ENCODE data around the gene PHOX2A.
"Not testable (repeated sequence)": the region's sequence is repeated elsewhere in the genome, so short reads cannot be mapped to it uniquely, and the experiment has no call there.

The PHOX2A gene

DNA sequence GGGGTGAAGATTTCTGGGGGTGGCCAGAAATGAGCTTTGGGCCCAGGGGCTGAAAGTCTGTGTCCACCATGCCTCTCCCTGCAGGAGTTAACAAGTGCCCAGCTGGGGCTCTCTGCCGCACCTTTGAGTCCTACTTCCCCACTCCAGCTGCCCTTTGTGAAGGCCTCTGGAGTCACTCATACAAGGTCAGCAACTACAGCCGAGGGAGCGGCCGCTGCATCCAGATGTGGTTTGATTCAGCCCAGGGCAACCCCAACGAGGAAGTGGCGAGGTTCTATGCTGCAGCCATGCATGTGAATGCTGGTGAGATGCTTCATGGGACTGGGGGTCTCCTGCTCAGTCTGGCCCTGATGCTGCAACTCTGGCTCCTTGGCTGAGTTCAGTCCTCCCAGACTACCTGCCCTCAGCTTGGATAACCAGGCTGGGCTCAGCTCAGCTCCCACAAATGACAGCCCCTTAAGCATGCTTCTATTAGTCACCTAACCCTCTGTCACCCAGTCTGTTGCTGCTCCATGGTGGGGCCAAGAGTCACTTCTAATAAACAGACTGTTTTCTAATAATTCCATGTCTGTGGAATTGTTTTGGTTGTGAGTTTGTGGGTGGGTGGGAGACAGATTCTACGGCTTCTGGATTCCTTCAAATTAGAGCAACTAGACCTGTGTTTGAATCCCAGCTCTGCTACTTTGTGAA is 22.4 kb downstream of the PHOX2A start:
- no peak for DNase-seq

DNA sequence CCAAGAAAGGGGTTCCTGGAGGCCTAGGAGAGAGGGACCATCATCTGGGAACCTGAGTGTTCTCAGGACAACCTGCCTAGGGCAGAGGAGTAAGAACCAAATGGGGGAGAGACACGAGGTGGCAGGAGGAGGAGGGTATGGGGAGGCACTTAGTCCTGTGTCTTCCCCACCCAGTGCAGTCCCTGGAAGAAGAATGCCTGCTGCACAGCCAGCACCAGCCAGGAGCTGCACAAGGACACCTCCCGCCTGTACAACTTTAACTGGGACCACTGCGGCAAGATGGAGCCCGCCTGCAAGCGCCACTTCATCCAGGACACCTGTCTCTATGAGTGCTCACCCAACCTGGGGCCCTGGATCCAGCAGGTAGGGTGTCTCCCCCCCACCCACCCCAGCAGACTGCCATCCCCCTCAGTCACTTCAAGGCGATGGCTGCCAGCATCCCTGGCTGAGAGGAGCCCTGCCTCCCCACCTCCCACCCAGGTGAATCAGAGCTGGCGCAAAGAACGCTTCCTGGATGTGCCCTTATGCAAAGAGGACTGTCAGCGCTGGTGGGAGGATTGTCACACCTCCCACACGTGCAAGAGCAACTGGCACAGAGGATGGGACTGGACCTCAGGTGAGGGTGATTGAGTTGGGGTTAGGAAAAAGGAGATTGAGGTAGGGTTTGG is 23.1 kb downstream of the PHOX2A start:
- DNase-seq, result no peak

DNA sequence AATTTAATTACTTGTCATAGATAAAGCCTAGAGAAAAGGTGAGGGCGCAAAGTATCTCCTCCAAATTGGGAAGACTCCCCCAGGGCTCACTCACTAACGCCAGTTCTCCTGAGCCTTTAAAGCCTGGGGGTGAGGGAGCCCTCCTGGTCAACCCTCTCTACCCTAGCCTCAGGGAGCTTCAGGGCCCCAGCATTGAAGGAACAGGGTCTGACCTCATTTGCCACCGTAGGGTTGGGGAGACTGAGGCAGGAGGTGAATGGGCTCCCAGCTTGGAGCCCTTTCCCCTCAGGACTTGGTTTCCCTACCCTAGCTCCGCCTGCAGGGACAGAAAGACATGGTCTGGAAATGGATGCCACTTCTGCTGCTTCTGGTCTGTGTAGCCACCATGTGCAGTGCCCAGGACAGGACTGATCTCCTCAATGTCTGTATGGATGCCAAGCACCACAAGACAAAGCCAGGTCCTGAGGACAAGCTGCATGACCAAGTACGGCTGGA is 25.7 kb downstream of the PHOX2A start:
- DNase-seq, result no peak

DNA sequence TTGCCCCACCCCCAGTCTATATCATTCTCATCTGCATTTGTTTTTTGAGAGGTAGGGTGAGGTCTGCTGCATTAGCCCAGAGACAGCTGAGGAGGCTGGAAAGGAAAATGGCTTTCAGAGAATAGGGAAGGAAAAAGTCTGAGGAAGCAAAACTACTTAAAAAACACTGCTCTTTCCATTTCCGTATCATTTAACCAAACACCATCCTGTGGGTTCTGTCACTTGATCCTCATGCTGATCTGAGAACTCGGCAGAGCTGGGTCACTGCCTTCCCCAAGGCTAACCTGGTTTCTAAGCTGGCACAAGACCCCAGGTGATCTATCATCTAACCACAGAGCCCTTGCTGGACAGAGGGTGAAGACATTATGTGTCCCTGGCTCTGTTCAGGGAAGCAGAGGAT is 26.1 kb downstream of the PHOX2A start:
- no peak for DNase-seq

DNA sequence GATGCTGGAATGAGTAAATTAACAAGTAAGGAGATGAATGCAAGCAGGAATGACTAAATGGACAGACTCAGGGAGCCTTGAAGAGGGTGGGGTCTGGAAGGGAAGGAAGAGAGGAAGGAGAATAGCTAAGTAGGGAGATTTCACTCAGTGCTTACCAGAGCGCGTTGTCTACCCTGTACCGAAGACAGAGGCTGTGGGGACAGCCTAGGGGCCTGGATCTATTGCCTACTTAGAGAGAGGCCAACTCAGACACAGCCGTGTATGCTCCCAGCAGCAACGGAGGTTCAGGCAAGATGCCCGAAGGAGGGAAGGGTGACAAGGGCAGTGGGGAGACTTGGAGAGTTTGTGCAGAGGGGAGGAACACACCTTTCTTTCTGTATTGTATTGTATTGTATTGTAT is 27.3 kb downstream of the PHOX2A start, which contains the start of gene FOLR2:
Gene FOLR2, plus strand, starts transcription at position 157 of the 400 bp plus-strand sequence. CDS start 1,791 bp downstream, outside the sequence.
- no peak for DNase-seq

DNA sequence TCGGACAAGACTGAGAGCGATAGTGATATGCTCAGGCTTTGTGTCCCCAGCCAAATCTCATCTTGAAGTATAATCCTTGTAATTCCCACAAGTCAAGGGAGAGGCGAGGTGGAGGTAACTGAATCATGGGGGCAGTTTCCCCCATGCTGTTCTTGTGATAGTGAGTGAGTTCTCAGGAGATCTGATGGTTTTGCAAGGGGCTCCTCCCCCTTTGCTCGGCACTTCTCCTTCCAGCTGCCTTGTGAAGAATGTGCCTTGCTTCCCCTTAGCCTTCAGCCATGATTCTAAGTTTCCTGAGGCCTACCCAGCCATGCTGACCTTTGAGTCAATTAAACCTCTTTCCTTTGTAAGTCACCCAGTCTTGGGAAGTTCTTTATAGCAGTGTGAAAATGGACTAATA is 34.9 kb downstream of the PHOX2A start:
- no peak for DNase-seq

DNA sequence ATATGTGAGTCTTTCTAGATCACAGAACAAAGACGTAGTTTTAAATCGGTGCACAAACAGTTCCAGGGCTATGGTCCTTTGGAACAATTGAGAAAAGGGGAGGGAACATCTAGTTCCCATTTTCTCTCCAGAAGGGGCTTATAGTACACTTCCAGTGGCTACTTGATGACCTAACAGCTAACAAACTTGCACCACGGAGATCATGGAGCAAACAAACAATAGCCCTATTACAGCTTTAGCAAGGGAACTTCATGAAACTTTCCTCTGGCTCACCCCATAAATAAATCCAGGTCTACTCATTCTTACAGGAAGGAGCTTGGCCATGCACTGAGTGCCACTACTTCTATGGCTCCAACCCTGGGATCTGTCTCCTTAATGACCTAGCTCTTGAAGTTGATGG is 35.7 kb downstream of the PHOX2A start:
- no peak for DNase-seq

DNA sequence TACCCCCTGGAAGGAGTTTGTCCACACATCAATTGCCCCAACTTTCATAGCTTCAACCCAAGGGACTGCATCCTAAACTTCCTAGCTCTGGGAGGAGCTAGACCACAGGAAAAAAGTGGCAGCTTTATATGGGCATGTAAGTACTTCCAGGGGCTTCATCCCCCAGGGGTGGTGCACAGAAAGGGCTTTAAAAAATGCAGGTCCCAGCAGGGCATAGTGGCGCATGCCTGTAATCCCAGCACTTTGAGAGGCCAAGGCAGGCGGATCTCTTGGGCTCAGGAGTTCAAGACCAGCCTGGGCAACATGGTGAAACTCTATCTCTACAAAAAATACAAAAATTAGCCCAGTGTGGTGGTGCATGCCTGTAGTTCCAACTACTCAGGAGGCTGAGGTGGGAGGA is 37.2 kb downstream of the PHOX2A start:
- DNase-seq, result not testable (repeated sequence)

DNA sequence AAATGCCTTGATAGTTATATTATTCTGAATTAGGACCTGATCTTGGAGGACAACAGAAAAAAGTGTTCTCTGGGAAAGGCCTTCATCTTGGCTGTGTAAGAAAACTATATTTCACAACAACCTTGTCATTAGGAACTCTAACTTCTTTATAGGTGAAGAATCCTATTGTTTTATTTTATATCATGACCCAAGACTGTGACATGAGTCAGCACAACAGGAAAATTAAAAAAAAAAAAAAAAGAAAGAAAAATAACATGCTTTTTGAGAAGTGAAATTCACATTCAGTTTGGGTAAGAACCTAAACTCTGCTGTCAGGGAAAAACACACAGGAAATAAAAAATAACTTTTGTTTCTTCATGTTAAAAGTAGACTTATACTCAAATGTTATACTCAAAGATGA is 39.1 kb downstream of the PHOX2A start:
- DNase-seq, result no peak

DNA sequence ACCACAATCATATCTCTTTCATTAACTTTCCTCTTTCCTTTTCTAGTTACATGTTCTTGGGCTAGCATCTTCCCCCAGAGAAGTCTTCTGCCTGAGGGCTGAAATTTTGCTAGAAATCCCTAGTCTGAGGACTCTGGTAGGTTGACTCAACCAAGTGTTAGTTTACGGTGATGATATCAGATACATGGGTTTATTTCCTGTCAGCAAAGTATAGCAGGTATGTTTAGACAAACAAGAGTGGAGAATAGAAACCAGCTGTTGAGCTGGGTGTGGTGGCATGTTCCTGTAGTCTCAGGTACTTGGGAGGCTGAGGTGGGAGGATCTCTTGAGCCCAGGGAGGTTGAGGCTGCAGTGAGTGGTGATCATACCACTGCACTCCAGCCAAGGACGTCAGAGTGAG is 40.8 kb downstream of the PHOX2A start:
- no peak for DNase-seq

DNA sequence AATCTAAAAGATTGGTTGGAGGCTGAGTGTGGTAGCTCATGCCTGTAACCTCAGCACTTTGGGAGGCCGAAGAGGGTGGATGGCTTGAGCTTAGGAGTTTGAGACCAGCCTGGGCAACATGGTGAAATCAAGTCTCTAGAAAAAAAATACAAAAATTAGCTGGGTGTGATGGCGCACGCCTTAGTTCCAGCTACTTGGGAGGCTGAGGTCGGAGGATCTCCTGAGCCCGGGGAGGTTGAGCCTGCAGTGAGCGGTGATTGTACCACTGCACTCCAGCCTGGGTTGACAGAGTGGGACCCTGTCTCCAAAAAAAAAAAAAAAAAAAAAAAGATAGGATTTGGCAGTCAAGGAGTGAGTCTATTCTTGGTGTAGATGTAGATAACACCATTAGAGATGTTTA is 41.4 kb downstream of the PHOX2A start:
- DNase-seq, result no peak

DNA sequence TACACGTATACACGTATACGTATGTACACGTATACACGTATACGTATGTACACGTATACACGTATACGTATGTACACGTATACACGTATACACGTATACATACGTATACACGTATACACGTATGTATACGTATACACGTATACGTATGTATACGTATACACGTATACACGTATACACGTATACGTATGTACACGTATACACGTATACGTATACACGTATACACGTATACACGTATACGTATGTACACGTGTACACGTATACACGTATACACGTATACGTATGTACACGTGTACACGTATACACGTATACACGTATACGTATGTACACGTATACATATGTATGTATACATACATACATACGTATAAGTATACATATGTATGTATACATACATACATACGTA is 42.5 kb downstream of the PHOX2A start:
- DNase-seq, result not testable (repeated sequence)

DNA sequence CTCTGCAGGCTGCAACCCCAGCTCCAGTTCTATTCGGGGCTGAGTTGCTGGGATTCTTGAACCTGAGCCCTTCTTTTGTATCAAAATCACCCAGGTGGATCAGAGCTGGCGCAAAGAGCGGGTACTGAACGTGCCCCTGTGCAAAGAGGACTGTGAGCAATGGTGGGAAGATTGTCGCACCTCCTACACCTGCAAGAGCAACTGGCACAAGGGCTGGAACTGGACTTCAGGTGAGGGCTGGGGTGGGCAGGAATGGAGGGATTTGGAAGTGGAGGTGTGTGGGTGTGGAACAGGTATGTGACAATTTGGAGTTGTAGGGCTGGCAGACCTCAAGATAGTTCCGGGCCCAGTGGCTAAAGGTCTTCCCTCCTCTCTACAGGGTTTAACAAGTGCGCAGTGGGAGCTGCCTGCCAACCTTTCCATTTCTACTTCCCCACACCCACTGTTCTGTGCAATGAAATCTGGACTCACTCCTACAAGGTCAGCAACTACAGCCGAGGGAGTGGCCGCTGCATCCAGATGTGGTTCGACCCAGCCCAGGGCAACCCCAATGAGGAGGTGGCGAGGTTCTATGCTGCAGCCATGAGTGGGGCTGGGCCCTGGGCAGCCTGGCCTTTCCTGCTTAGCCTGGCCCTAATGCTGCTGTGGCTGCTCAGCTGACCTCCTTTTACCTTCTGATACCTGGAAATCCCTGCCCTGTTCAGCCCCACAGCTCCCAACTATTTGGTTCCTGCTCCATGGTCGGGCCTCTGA is 48.3 kb downstream of the PHOX2A start:
- DNase-seq, result no peak

DNA sequence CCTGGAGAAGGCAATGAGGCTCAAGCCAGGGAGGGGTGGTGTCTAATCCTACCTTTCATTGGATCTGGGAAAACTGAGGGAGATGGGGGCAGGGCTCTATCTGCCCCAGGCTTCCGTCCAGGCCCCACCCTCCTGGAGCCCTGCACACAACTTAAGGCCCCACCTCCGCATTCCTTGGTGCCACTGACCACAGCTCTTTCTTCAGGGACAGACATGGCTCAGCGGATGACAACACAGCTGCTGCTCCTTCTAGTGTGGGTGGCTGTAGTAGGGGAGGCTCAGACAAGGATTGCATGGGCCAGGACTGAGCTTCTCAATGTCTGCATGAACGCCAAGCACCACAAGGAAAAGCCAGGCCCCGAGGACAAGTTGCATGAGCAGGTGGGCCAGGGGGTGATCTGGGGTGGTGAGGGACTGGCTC is 52.0 kb downstream of the PHOX2A start, which contains the start of gene FOLR1:
Gene FOLR1, plus strand, starts transcription at position 180 of the 421 bp plus-strand sequence. Its CDS starts 34 bp downstream, at position 214.
- no peak for DNase-seq

DNA sequence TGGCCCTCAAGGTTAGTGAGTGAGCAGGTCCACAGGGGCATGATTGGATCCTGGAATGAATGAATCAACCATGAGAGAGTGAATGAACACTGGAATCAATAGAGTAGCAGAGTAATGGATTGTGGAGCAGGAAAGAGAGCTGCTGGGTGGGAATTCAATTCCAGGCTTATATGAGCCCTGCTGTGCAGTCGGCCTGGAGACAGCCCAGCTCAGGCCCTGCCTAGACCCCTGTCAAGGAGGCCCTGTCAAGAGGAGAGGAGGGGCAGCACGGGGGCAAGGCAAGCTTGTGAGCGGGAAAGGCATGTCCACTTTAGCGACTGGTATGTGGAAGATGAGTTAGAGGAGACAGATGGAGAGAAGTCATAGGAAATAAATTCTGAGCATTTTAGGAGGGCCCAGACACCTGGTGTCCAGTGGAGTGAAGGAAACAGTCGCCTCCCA is 53.3 kb downstream of the PHOX2A start:
- no peak for DNase-seq

DNA sequence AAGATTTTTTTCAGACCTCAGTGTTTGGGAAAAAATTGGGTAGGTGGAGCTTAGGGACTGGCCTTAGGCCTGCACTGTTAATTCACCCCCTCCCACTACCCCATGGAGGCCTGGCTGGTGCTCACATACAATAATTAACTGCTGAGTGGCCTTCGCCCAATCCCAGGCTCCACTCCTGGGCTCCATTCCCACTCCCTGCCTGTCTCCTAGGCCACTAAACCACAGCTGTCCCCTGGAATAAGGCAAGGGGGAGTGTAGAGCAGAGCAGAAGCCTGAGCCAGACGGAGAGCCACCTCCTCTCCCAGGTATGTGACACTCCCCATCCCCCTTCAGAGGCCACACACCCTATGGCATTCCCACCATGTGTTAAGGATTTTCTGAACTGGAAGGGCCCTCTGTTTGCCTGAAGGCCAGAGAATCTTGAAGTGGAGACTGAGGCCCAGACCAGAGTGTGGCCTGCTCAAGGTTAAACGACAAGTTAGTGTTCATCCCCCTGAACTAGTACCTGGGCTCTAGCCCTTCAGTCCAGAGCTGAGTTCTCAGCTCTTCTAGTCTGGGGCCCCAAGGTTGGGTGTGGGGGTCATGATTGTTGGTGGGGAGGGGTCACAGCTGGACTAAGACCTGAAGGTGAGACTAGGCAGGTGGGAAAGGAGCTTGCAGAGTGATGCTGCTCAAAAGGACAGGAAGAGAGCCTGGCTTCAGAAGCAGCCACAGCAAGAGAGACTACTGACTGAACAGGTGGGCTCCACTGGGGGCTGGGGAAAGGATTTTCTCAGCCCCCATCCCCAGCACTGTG is 54.3 kb downstream of the PHOX2A start:
- DNase-seq, result no peak

Data from activated CD8-positive, alpha-beta memory T cell treated with anti-CD3 and anti-CD28 coated beads, Interleukin-2, amount 50 U/mL, for 4 hours (primary cell).